GM19452 (cell line): ENCODE data around the gene LHFPL6.

Experiments
- ATAC-seq: cut with Tn5 transposase; IDR thresholded peaks from one replicate; pipeline ENCODE4 v1.9.1; 2021; ENCODE audit not compliant: unreplicated experiment

LHFPL6 gene

GRCh38 chr13:39602614-39603366 lies at the start of gene LHFPL6:
TSS of gene LHFPL6 (minus strand) at chr13:39603193.
- ATAC-seq, result peak; percentile 93

DNA sequence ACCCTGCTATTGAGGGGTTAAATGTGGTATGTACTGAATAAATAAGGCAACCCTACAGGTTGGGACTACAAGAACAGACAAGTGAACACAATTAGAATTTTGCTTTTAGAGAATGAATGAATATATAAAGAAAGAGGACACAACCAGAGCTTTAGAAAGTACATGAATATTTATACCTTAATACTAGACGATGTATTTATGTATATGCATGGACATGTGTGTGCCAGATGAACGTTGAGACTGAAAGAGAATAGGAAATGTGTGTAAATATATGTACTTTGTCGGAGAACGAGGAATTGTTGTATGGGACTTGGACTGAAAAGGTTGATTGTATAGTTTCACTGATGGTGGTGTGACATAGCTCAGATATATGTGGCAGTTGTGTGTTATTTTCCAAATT lies 43.1 kb upstream of the LHFPL6 start:
- no peak for ATAC-seq

GRCh38 chr13:39641645-39642044 lies 38.7 kb upstream of the LHFPL6 start:
- ATAC-seq, result no peak

DNA sequence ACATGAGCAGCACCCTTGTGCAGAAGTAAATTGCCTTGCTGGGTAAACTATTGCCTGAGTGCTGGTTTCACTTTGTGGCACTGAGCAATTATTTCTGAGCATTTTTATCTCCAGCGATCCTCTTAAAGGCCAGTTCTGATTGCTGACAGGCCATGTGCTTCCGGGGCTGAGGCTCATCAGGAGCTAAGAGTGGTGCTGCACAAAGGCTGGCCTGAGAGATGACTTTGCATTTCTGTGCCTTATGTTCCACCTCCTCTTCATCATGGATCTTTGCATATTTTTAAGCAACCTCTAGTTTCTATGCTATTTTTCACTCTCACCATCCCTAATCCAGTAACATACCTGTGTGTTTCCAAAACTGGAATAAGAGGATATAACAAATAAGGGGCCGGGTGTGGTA lies 34.9 kb upstream of the LHFPL6 start:
- no peak for ATAC-seq

DNA sequence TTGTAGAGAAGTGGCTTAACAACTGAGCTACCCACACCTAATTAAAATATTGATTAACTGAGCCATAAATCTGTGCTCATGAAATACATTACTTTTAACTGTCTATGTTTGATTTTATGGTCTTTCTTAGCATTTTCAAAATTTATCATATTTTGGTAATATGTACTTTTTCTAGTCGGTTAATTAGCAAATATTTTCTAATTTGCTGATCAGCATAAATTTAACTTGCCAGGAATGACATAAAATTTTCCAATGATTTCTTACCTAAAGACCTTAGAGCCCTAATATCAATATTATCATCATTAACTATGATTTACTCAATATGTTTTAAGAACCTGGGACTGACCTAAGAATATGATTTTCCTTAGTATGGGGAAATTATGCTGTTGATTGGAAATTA lies 32.6 kb upstream of the LHFPL6 start:
- ATAC-seq, result no peak

DNA sequence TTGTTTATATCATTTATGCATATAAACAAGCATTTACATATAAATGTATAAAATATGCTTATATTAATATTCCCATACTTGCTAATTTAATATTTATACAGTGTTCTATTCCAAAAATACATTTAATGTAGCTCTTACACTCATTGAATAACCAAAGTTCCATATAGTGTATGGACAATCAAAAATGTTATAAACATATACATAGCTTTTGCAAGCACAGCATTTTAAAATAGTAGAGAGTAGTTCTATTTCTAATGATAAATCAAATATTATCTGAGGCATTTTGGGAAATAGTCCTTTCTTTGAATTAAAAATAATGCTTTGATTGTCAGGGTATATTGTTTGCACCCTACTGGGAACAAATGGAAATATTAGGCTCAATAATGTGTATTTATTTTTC lies 30.0 kb upstream of the LHFPL6 start:
- ATAC-seq, result no peak

DNA sequence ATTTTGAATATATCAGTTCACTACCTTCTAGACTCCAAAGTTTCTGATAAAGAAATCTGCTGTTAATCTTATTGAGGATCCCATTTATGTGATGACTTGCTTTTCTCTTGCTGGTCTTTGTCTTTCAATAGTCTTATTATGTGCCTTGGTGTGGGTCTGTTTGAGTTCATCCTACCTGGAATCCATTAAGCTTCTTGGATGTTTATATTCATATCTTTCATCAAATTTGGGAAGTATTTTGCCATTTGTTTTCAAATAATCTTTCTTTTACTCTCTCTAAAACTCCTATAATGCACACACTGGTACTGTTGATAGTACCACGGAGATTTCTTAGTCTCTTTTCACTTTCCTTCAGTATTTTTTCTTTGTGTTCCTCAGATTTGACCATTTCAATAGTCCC lies 28.3 kb upstream of the LHFPL6 start:
- ATAC-seq, result no peak

GRCh38 chr13:39623466-39623865 lies 20.5 kb upstream of the LHFPL6 start:
- ATAC-seq, result no peak

DNA sequence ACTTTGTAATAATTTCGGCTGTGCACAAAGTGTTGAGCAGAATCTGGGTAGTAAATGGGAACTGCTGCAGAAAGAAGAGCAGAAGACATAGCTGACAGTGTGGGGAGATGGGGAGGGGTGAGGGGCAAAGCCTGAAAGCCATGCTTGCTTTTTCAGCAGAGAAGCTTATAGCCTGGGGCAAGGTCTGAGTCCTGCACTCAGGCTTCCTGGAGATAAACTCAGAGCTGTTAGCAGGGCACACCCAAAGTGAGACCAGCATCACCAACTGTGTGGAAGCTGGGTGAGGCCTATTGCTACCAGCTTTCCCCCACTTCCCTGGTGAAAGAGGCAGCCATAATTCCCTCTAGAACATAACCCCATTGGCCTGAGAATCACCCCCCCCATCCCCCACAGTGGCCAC lies 15.6 kb upstream of the LHFPL6 start:
- ATAC-seq, result no peak

DNA sequence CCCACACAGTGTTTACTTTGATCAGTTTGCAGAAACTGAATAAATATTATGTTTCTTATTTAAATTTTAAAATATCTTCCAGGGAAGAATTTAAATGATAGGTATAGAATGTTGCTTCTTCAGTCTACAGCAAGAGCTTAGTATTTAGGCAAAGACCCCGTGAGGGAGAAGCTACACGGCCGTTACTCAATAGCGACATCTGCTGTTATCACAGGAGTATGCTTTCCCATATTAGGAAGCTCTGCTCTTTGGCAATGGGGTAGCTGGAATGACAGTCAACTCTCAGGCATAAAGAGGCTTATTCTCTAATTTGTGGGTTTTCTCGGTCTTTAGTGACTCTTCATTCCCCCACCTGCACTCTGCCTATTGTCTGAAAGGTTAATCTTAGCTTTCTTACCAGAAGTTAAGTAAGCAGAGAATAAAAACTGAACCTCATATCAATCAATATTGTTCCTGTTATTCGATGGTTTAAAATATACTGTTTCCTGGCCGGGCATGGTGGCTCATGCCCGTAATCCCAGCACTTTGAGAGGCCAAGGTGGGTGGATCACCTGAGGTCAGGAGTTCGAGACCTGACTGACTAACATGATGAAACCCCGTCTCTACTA lies 13.2 kb upstream of the LHFPL6 start:
- peak; percentile 69 for ATAC-seq

DNA sequence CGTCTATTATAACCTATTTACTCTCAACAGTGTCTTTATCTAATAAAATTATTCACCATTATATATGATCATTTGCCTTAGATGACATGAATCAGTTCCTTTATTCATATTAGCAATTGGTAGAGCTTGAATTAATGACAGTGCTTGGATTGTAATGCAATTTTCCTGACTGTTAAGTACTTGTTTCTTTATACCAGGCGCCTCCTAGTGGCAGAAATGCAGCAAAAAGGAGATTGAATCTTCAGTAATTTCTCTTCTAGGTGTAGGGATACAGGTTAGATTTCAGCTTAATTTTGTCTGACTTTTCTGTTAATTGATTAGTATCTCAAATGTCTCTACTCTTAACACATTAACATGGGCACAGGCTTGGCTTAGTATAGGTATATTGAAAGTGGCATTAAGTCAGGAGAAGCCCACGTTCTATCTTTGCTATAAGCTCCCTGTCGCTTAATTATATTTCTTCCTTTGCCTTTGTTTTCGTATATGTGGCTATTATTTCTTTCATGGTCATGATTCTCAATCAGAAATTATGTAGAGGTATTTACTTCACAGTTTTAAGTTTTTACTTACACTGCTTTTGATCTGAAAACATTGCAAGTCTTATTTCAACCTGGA lies 9.1 kb upstream of the LHFPL6 start:
- no peak for ATAC-seq

GRCh38 chr13:39607876-39608275 lies 4.9 kb upstream of the LHFPL6 start:
- no peak for ATAC-seq

- no peak for ATAC-seq
These were observed 2.8 kb upstream of the LHFPL6 start for GRCh38 chr13:39605677-39606320.

DNA sequence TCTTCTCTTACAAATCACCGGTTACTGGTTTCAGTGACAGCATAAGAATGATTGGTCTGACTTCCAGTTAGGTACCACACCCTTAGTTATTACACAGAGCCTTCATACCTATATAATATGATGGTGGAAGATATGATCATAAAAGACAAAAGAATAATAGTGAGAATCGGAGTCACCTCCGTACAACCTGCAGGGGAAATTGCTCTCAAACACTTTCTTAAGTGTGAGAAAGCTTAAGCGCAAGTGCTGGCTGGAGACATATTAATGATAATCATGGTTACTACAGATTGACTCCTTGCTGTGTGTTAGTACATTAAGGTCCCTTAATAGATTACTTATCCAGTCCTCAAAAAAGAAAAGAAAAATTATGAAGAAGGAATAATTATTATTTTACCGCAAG lies 1.8 kb upstream of the LHFPL6 start:
- ATAC-seq, result no peak

DNA sequence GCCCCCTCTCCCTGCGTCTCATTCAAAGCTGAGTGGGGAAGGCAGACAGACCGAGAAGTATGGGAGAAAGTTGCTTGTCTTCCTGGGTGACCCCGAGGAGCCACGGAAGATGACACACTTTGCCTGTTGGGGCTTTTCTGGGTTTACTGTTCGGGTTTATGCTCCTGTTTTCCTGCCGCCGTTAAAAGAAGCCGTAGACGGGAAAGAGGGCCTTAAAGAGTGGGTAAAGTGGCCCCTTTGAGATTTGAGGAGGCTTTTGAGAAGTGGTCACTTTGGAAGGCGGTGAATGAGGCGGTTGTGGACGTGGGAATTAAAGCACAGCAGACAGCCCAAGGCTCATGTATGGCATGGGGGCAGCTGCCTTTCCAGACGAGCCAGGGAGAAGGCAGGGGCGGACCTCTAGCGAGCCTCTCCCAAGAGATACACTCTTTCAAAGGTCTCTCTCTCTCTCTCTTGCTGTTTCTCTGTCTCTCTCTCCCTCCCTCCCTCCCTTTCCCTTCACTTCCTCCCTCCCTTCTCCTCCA lies 493 bp upstream of the LHFPL6 start:
- ATAC-seq, result peak; percentile 33

GRCh38 chr13:39602277-39602613 lies 748 bp downstream of the LHFPL6 start:
- ATAC-seq, result peak; percentile 21

DNA sequence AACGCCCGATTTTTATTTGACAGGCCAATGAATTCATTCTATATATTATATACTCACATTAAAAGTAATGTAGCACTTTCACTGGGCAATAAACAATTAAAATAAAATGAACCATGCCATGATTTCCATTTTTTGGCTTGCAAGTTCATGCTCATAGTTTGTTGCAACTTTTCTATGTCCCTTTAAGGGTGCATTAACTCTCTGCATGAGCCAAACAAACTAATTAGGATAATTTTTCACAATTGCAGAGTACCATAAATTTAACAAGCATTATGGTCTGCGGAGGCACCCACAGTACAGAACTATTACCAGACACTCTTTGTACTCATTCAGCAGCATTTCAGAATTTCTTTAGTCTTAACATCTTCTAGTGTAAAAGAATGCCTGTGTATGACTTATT lies 1.4 kb downstream of the LHFPL6 start:
- no peak for ATAC-seq

GRCh38 chr13:39600766-39601165 lies 2.2 kb downstream of the LHFPL6 start:
- no peak for ATAC-seq

GRCh38 chr13:39599842-39600241 lies 3.2 kb downstream of the LHFPL6 start:
- ATAC-seq, result no peak

GRCh38 chr13:39599012-39599411 lies 4.0 kb downstream of the LHFPL6 start:
- ATAC-seq, result no peak

DNA sequence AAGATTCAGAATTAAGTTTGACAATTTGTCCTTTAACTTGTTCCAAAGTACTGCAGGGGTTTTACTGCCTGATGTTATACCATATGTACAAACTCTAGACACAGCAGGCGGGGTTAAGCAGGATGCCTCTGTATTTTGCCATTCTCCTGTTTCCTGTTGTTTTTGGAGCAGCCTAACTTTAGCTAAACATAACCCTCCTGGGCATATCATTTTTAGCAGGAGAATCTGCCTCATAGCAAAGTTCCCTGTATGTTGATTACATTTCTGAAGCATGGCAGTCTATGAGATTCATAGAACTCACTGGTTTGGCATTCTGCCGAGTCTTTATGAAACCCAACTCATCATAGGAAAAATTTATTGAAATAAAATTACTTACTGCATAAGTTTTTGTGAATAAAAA lies 5.2 kb downstream of the LHFPL6 start:
- ATAC-seq, result no peak

DNA sequence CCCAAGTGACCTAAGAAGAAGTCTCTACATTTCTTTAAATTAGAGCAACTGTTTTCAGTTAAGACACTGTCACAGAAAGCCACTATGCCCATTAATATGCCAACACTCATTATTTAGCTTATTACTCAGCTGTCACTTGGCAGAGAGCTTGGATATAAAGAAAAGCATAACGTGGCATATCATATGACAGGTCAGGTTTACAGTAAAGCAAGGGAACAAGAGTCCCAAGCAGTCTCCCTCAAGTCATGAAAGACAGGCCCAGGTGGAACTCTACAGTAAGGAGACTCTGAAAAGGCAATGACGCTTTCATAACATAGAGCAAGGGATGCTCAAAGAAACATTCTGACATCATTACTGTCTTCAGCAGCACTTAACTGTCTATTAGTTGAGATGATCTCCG lies 6.3 kb downstream of the LHFPL6 start:
- ATAC-seq, result no peak
